Stimulated activated CD4-positive, alpha-beta T cell treated with anti-CD3 and anti-CD28 coated beads, Interleukin-12 subunit alpha, Interleukin-12 subunit beta, amount 100 ng/mL, for 24 hours (primary cell): ENCODE measurements around the gene WWC2.
A peak's percentile ranks its signal among the peaks of the same experiment; 100 is the strongest.

Experiments
- DNase-seq, 2 experiments: peaks; one replicate each; pipeline ENCODE4 v3.0.0-alpha.2; 2020; ENCODE audit warnings: low read depth in 2 of 2

Gene WWC2

GRCh38 chr4:183256756-183257385, 157.8 kb downstream of the WWC2 start:
- DNase-seq: peak; percentile 14 to 29

GRCh38 chr4:183257808-183258207, 158.8 kb downstream of the WWC2 start:
- no peak for DNase-seq

GRCh38 chr4:183260491-183261151, 161.6 kb downstream of the WWC2 start:
- no peak for DNase-seq

GRCh38 chr4:183261953-183262775, 163.1 kb downstream of the WWC2 start:
- peak; percentile 55 to 75 for DNase-seq

- no peak for DNase-seq
Measured at GRCh38 chr4:183262776-183263100, 163.7 kb downstream of the WWC2 start.

- DNase-seq: no peak
Measured at GRCh38 chr4:183263787-183264386, 164.8 kb downstream of the WWC2 start.

- DNase-seq: no peak
Measured at GRCh38 chr4:183264614-183265013, 165.6 kb downstream of the WWC2 start.

GRCh38 chr4:183266371-183266770, 167.3 kb downstream of the WWC2 start:
- no peak for DNase-seq

GRCh38 chr4:183268556-183268955, 169.5 kb downstream of the WWC2 start:
- no peak for DNase-seq

- DNase-seq: no peak
Measured at GRCh38 chr4:183272384-183272783, 173.3 kb downstream of the WWC2 start.

GRCh38 chr4:183276106-183276505, 177.0 kb downstream of the WWC2 start:
- DNase-seq: no peak

- no peak for DNase-seq
Measured at GRCh38 chr4:183284258-183284785, 185.3 kb downstream of the WWC2 start.

GRCh38 chr4:183284965-183285364, 185.9 kb downstream of the WWC2 start:
- no peak for DNase-seq

- DNase-seq: no peak
Measured at GRCh38 chr4:183285886-183286285, 186.8 kb downstream of the WWC2 start.

GRCh38 chr4:183286590-183287308, 187.7 kb downstream of the WWC2 start:
- no peak for DNase-seq

GRCh38 chr4:183287309-183287659, 188.2 kb downstream of the WWC2 start:
- no peak for DNase-seq

- DNase-seq: no peak
Measured at GRCh38 chr4:183287677-183288076, 188.6 kb downstream of the WWC2 start.

GRCh38 chr4:183288955-183289354, 189.9 kb downstream of the WWC2 start:
- DNase-seq: no peak

- no peak for DNase-seq
Measured at GRCh38 chr4:183289688-183290087, 190.6 kb downstream of the WWC2 start.

- DNase-seq: no peak
Measured at GRCh38 chr4:183291070-183291469, 192.0 kb downstream of the WWC2 start.

GRCh38 chr4:183295711-183296110, 196.7 kb downstream of the WWC2 start:
- DNase-seq: no peak

- DNase-seq: no peak
Measured at GRCh38 chr4:183297675-183298074, 198.6 kb downstream of the WWC2 start.
